Activated CD4-positive, alpha-beta memory T cell treated with anti-CD3 and anti-CD28 coated beads for 36 hours (primary cell): ENCODE data around the gene ITM2C. TPM values are rescaled to one million over a fixed set of nuclear protein-coding genes. Genes with fewer than 3 reads are reported as not detected.
A peak's percentile ranks its signal among the peaks of the same experiment; 100 is the strongest.

Experiments
- CTCF ChIA-PET: fragments of 350-600 bp; sonication (Branson Sonifier 250); formaldehyde crosslinking; loops from one replicate; lab custom pipeline; 2021; ENCODE audit warnings: antibody characterized with exemption, inconsistent platforms; lab: Charles Lee
- POLR2A ChIA-PET: fragments of 350-600 bp; sonication (Branson Sonifier 250); formaldehyde crosslinking; loops from one replicate; lab custom pipeline; 2021; ENCODE audit warnings: antibody characterized with exemption; lab: Charles Lee
- DNase-seq: peaks from one replicate; pipeline ENCODE4 v3.0.0-alpha.2; 2020
- H3K27ac Mint-ChIP-seq: one replicate; pipeline ENCODE4 v1.8.0; 2021; ENCODE audit warnings: mixed read lengths
- H3K27me3 Mint-ChIP-seq: one replicate; pipeline ENCODE4 v1.8.0; 2021; ENCODE audit warnings: mixed read lengths
- H3K36me3 Mint-ChIP-seq: one replicate; pipeline ENCODE4 v1.8.0; 2021; ENCODE audit warnings: mixed read lengths
- H3K4me1 Mint-ChIP-seq: one replicate; pipeline ENCODE4 v1.8.0; 2021; ENCODE audit warnings: low read depth, mixed read lengths
- H3K4me3 Mint-ChIP-seq: one replicate; pipeline ENCODE4 v1.8.0; 2021; ENCODE audit warnings: mild to moderate bottlenecking, mixed read lengths
- H3K9me3 Mint-ChIP-seq: one replicate; pipeline ENCODE4 v1.8.0; 2021; ENCODE audit warnings: mixed read lengths
- intact Hi-C: fragments of 100-400 bp; cut with micrococcal nuclease; formaldehyde crosslinking; loops from one replicate; pipeline ENCODE4 v1.15.1; 2023
- total RNA-seq, 2 experiments: library from RNA; stranded (reverse); gene quantifications; one replicate each; pipeline ENCODE4 v1.2.3, GENCODE V29; 2021

ITM2C gene
- total RNA-seq, 2 experiments from 2014 or later = 19.5 to 23.0 TPM

DNA sequence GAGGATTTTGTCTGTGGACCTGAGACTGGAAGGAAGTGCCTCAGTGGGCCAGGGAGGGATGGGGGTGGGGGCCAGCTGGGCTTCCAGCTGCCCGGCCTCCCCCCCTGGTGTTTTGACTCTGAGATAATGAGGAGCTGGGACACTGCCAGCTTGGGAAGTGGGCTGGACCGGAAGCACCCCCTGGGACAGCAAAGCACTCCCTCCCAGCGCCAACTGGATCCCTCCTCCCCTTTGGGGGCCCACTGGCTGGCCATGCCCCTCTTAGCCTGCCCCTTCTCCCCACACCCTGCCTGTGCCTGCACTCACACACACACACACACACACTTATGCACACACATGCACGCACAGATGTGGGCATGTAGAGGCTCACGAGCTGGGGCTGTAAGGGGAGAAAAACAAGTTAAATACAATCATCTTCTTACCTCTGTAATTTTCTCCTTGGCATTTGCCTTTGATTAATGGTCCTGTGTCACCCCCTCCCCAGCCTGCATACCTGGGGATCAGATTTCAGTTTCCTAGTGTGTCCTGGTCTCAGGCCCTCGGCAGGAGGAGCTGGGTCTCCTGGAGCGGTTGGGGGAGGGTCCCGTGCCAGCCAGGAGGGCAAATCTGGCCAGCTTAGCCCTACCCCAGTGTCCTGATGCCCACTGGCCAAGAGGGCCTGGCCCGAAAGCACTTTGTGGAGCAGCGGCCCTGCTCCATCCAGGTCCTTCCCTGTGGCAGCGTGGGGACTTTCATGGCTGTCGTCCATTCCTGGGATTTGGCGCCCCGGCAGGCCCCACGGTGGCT lies 3.6 kb downstream of the ITM2C start:
- Mint-ChIP-seq H3K9me3 (no peaks in the 10 kb centered on the region), H3K27ac (no peak overlapping the region), H3K4me1 (peaks cover 37% of the 10 kb centered on the region), H3K4me3 (no peak overlapping the region), H3K27me3 (peaks cover 5% of the 10 kb centered on the region), H3K36me3 (no peaks in the 10 kb centered on the region)
- ChIA-PET CTCF (no interaction called here), POLR2A (no interaction called here)
- no peak for DNase-seq
- intact Hi-C loops = no loop called here

DNA sequence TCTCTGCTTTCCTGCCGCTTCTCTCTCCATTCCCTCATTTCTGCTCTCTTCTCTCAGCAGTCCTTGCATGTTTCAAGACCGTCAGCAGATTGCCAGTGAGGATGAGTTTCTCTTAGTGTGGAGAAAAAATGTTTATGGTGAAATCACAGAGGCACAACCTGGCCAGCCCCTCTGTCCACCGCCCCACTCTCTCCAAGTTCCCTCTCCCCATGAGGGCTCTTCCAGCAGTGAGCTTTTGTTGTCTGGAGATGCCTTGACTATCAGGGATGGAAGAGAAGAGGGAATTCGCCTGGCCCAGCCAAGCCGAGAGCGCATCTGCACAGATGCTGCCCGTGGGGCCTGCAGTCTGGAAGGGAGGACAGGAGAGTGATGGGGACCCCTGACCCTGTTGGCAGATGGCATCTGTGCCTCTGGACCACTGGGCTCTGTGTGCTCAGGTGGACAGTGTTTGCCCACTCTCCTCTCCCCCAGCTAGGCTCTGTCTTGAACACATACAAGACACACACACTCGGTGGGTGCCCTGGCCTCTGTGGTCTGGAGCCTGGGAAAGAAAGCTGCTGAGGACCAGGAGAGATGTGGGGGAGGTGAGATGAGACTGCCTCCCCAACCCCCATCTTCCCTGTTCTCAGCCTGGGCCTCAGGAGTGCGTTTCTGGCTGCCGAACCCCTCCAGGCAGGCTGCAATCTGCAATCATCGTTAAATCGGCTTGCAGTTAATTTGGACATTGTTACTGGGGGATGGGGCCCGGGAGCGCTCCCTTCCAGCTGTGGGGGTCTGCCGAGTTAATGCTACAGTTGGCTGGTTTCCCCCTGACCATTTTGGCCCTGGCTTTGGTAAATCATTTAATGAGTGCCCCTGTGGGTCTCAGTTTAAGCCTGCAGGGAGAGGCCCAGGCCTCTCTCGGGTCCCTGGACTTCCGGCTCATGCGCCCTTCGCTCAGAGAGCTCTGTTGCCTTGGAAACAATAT lies 4.5 kb downstream of the ITM2C start:
- no peak overlapping the region for H3K4me3 Mint-ChIP-seq
- no peak for DNase-seq
- H3K36me3 Mint-ChIP-seq = no peaks in the 10 kb centered on the region
- ChIA-PET CTCF (no interaction called here), POLR2A (no interaction called here)
- no peaks in the 10 kb centered on the region for H3K9me3 Mint-ChIP-seq
- peaks cover 5% of the 10 kb centered on the region for H3K27me3 Mint-ChIP-seq
- intact Hi-C loops = no loop called here
- H3K27ac Mint-ChIP-seq = no peak overlapping the region
- H3K4me1 Mint-ChIP-seq = peaks cover 41% of the 10 kb centered on the region

- ChIA-PET POLR2A (no interaction called here), CTCF (no interaction called here)
- Mint-ChIP-seq H3K27me3 (peaks cover 4% of the 10 kb centered on the region), H3K4me1 (peaks cover 41% of the 10 kb centered on the region), H3K36me3 (no peaks in the 10 kb centered on the region), H3K27ac (no peak overlapping the region), H3K4me3 (no peak overlapping the region), H3K9me3 (no peaks in the 10 kb centered on the region)
- DNase-seq = no peak
- intact Hi-C loops = no loop called here
These were observed 5.3 kb downstream of the ITM2C start for GRCh38 chr2:230869914-230870543.

- no peak overlapping the region for H3K4me3 Mint-ChIP-seq
- H3K27ac Mint-ChIP-seq = no peak overlapping the region
- intact Hi-C loops = no loop called here
- ChIA-PET CTCF (interaction anchor here (0.9 kb wide), 1 partner anchor 46 kb away, joined by 3 read pairs; no protein-coding TSS in a partner anchor), POLR2A (no interaction called here)
- no peak for DNase-seq
- H3K27me3 Mint-ChIP-seq = peaks cover 4% of the 10 kb centered on the region
- H3K36me3 Mint-ChIP-seq = no peaks in the 10 kb centered on the region
- H3K4me1 Mint-ChIP-seq = peaks cover 38% of the 10 kb centered on the region
- no peaks in the 10 kb centered on the region for H3K9me3 Mint-ChIP-seq
These were observed 6.0 kb downstream of the ITM2C start for GRCh38 chr2:230870544-230871360.

DNA sequence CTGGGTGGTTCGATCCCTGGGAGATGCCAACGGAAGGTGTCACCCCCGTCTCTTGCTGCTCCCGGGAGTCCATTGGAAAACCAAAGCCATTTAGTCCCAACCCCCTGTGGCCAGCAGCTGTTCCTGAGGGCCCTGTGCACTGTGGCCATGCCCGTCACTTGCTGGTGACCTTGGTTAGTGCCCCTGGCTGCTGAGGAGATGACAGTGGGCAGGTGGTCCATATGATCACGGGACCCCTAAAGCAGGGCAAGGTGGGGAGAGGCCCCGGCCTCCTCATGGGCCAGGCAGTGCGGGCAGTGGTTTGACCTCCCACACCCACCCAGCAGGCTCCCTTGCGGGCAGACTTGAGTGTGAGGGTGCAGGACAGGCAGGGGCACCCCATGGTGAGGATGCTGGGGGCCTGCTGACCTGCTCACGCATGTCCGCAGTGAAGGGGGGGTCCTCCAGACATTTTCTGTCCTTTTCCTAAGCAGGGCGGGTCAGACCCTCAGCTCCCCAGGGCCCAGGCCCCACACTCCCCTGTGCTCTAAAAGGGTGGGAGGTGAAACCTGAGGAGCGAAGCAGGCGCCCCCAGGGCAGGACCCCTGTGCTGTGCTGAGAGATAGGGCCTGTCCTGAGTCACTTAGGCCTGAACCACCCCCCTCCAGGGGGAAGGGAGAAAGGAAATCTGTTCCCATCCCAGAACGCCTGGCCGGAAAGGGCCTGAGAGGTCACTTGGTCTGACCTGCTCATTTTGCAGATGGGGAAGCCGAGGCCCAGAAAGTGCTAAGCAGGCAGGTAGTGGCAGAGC lies 6.8 kb downstream of the ITM2C start:
- intact Hi-C loops = no loop called here
- POLR2A ChIA-PET = no interaction called here
- peaks cover 4% of the 10 kb centered on the region for H3K27me3 Mint-ChIP-seq
- CTCF ChIA-PET = interaction anchor here (0.9 to 2.5 kb wide), 4 partner anchors 47 to 116 kb away, joined by 3 to 7 read pairs (median 4); partner anchors contain the start of gene GPR55
- no peak overlapping the region for H3K27ac Mint-ChIP-seq
- H3K36me3 Mint-ChIP-seq = no peaks in the 10 kb centered on the region
- DNase-seq = no peak
- H3K4me1 Mint-ChIP-seq = peaks cover 32% of the 10 kb centered on the region
- no peaks in the 10 kb centered on the region for H3K9me3 Mint-ChIP-seq
- no peak overlapping the region for H3K4me3 Mint-ChIP-seq

DNA sequence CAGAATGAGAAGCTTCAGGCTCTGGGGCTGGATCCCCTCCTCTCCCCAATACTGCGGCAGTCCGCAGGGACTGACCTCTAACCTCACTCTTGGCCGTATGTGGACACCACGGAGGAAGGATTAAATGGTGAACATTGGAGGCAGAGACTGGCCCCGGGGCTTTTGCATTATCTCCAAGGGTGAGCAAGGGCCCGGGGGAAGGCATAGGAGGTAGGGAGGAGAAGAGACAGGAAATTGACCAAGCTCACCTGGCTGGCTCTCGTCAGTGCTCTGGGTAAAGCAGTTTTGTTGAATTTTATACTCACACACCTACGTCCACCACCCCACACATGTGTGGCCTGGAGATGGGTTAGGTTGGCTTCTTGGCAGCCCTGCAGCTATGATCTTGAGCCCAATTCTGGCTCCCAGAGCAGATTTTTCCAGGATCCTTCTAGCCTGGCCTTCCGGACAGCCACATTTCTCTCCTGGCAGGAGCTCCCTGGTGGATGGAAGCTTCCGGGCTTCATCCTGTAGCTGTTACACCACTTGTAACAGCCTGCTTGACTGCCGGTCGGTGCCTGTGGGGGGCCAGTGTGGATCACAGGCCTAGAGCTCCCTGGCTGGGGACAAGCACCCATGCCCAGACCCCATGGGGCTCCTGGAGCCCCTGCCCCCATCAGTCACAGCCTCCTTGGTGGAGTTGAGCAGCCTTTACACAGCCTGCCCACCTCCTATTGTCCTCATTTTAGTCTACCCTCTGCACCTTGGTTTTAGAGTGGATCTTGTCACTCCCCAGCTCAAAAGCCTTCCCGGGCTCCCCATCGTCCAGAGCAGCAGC lies 7.6 kb downstream of the ITM2C start:
- no peak for DNase-seq
- H3K9me3 Mint-ChIP-seq = no peaks in the 10 kb centered on the region
- H3K4me3 Mint-ChIP-seq = no peak overlapping the region
- H3K36me3 Mint-ChIP-seq = peaks cover 1% of the 10 kb centered on the region
- no peaks in the 10 kb centered on the region for H3K27me3 Mint-ChIP-seq
- no peak overlapping the region for H3K27ac Mint-ChIP-seq
- H3K4me1 Mint-ChIP-seq = peaks cover 28% of the 10 kb centered on the region
- ChIA-PET POLR2A (interaction anchor here (0.8 kb wide), 1 partner anchor 8 kb away, joined by 4 read pairs; the partner anchor contains the start of gene ITM2C), CTCF (interaction anchor here (1.0 to 2.5 kb wide), 7 partner anchors 8 to 115 kb away, joined by 3 to 7 read pairs (median 5); partner anchors contain the start of genes GPR55 and ITM2C)
- intact Hi-C loops = no loop called here

- H3K27me3 Mint-ChIP-seq = no peaks in the 10 kb centered on the region
- H3K27ac Mint-ChIP-seq = no peak overlapping the region
- peaks cover 35% of the 10 kb centered on the region for H3K4me1 Mint-ChIP-seq
- no peaks in the 10 kb centered on the region for H3K9me3 Mint-ChIP-seq
- ChIA-PET CTCF (interaction anchor here (1.0 to 2.5 kb wide), 7 partner anchors 9 to 114 kb away, joined by 3 to 7 read pairs (median 5); partner anchors contain the start of genes GPR55 and ITM2C), POLR2A (interaction anchor here (0.8 kb wide), 1 partner anchor 9 kb away, joined by 4 read pairs; the partner anchor contains the start of gene ITM2C)
- intact Hi-C loops = no loop called here
- peak; percentile 50 for DNase-seq
- peaks cover 1% of the 10 kb centered on the region for H3K36me3 Mint-ChIP-seq
- H3K4me3 Mint-ChIP-seq = no peak overlapping the region
These were observed 8.4 kb downstream of the ITM2C start for GRCh38 chr2:230872968-230873660.

DNA sequence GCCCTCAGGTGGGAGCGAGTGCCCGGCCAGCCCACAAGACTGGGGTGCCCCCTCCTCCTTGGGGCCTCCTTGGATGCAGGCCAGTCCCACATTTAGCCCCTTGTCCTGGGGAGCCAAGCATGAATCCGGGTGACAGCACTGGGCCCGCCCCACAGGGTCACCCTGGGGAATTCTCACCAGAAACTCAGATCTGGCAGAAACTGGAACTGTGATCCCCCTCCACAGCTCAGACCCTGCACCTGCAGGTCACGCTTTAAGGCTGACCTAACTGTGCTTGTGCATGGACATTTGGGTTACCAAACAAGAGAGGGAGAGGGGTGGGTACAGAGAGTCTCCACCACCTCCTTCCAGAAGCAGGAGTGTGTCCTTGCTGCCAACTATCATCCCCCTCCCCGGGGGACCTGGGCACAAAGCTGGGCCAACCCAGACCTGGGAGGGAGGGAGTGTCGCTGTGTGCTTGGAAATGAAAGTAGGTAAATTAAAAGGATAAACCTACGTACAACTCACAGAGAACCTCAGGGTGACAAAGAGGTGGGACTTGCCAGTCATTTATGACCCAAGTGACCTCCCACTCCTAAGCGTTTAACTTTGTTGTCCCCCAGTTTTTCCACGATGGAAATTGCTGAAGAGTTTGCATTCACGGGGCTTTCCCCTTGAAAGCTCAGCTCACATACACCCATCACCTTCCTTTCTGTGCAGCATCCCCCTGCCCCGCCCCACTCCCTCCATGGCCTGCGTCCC lies 9.1 kb downstream of the ITM2C start:
- peak; percentile 43 for DNase-seq
- no peaks in the 10 kb centered on the region for H3K9me3 Mint-ChIP-seq
- H3K4me1 Mint-ChIP-seq = peaks cover 36% of the 10 kb centered on the region
- intact Hi-C loops = no loop called here
- ChIA-PET CTCF (interaction anchor here (1.5 to 2.5 kb wide), 4 partner anchors 9 to 113 kb away, joined by 5 to 7 read pairs (median 6); partner anchors contain the start of genes GPR55 and ITM2C), POLR2A (no interaction called here)
- no peak overlapping the region for H3K4me3 Mint-ChIP-seq
- no peaks in the 10 kb centered on the region for H3K27me3 Mint-ChIP-seq
- H3K36me3 Mint-ChIP-seq = peaks cover 1% of the 10 kb centered on the region
- no peak overlapping the region for H3K27ac Mint-ChIP-seq

DNA sequence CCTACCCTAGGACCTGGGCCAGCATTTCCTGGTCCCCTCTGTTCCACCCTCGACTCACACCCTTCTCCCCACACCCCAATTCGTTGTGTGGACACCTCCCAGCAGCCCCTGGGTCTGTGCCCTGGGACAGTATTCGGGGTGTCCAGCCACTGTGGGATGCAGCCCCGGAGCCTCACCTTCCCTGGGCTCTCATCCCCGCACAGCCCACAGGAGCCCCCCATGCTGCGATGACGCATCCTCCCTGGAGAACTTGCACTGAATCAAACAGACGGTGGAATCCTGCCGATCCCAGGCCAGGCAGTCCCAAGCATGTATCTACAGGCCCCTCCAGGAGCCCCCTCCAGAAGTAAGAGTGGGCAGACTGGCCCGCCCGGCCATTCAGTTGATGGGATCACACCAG lies 9.7 kb downstream of the ITM2C start:
- CTCF ChIA-PET = interaction anchor here (1.2 kb wide), 1 partner anchor 12 kb away, joined by 3 read pairs; no protein-coding TSS in a partner anchor
- peaks cover 36% of the 10 kb centered on the region for H3K4me1 Mint-ChIP-seq
- DNase-seq = no peak
- H3K9me3 Mint-ChIP-seq = no peaks in the 10 kb centered on the region
- POLR2A ChIA-PET = no interaction called here
- intact Hi-C loops = no loop called here
- no peak overlapping the region for H3K27ac Mint-ChIP-seq
- peaks cover 1% of the 10 kb centered on the region for H3K36me3 Mint-ChIP-seq
- no peaks in the 10 kb centered on the region for H3K27me3 Mint-ChIP-seq
- H3K4me3 Mint-ChIP-seq = no peak overlapping the region
